WERI-Rb-1 (cell line): Measurements from ENCODE around the gene H2AZ2.

Experiments used
- DNase-seq: peaks from one replicate; pipeline ENCODE4 v3.0.0-alpha.2; 2020
- H3K27ac ChIP-seq: fragments of 250-450 bp; sonication (Bioruptor Pico); 2 replicates; pipeline ENCODE4 v1.5.1; 2020; ENCODE audit warnings: mild to moderate bottlenecking, moderate library complexity
- H3K27me3 ChIP-seq: fragments of 250-450 bp; sonication (Bioruptor Pico); 2 replicates; pipeline ENCODE4 v1.5.1; 2021; ENCODE audit warnings: mild to moderate bottlenecking, low read depth, moderate library complexity; ENCODE audit not compliant: insufficient read depth, severe bottlenecking
- H3K36me3 ChIP-seq: fragments of 250-450 bp; sonication (Bioruptor Pico); 2 replicates; pipeline ENCODE4 v1.5.1; 2020; ENCODE audit warnings: mild to moderate bottlenecking, moderate library complexity
- H3K4me3 ChIP-seq: 2 replicates; pipeline ENCODE4 v1.5.1; 2011; ENCODE audit warnings: low read depth, mild to moderate bottlenecking, control low read depth, low read length
- H3K9me3 ChIP-seq: fragments of 250-450 bp; sonication (Bioruptor Pico); 2 replicates; pipeline ENCODE4 v1.5.1; 2021; ENCODE audit warnings: mild to moderate bottlenecking, moderate library complexity; ENCODE audit not compliant: severe bottlenecking
- TF ChIP-seq, protein P1 (sequence below): IDR thresholded peaks from 2 replicates; pipeline ENCODE4 v1.5.1; 2011; ENCODE audit warnings: low read depth, mild to moderate bottlenecking, control low read depth, inconsistent platforms, low read length

The H2AZ2 gene

GRCh38 chr7:44796504-44797328 is 51.2 kb downstream of the H2AZ2 start, which contains the start of gene PPIA:
PPIA (plus strand) TSS chr7:44796681; CDS start chr7:44796725, 44 bp downstream.
- peaks cover 2% of the 10 kb centered on the region for H3K9me3 ChIP-seq
- no peaks in the 10 kb centered on the region for H3K27me3 ChIP-seq
- H3K27ac ChIP-seq, result peak within 1 kb of the TSS; percentile 100
- TF ChIP-seq, protein P1, sequence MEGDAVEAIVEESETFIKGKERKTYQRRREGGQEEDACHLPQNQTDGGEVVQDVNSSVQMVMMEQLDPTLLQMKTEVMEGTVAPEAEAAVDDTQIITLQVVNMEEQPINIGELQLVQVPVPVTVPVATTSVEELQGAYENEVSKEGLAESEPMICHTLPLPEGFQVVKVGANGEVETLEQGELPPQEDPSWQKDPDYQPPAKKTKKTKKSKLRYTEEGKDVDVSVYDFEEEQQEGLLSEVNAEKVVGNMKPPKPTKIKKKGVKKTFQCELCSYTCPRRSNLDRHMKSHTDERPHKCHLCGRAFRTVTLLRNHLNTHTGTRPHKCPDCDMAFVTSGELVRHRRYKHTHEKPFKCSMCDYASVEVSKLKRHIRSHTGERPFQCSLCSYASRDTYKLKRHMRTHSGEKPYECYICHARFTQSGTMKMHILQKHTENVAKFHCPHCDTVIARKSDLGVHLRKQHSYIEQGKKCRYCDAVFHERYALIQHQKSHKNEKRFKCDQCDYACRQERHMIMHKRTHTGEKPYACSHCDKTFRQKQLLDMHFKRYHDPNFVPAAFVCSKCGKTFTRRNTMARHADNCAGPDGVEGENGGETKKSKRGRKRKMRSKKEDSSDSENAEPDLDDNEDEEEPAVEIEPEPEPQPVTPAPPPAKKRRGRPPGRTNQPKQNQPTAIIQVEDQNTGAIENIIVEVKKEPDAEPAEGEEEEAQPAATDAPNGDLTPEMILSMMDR, result no peak
- H3K4me3 ChIP-seq, result peak within 1 kb of the TSS; percentile 89
- peak; percentile 98 for DNase-seq
- H3K36me3 ChIP-seq, result peaks cover 50% of the 10 kb centered on the region

DNA sequence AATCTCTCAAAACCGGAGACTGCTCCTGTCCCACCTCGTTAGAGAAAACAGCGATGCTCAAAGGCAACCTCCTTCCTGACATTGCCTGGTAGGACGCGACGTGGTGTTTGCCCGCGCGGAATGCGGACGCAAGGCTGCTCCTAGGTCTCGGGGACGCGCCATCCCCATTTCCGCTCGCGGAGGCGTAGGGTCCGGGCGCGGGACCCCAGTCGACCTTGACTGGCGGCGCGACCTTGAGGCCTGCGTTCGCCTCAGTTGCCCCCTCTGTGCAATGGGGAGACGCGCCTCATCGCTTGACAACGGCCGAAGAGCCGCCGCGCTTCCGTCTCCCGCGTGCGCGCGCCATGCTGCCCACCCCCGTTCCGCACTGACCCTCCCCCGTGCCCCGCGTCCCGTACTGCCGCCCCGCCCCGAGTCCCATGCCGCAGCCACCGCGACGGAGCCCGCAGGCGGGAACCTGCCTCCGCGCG is 51.8 kb downstream of the H2AZ2 start:
- Histone ChIP-seq H3K36me3 (peaks cover 44% of the 10 kb centered on the region), H3K9me3 (peaks cover 2% of the 10 kb centered on the region), H3K27me3 (no peaks in the 10 kb centered on the region), H3K4me3 (peak overlapping the region; percentile 89), H3K27ac (peak overlapping the region; percentile 100)
- TF ChIP-seq, protein P1, result no peak
- DNase-seq, result no peak

DNA sequence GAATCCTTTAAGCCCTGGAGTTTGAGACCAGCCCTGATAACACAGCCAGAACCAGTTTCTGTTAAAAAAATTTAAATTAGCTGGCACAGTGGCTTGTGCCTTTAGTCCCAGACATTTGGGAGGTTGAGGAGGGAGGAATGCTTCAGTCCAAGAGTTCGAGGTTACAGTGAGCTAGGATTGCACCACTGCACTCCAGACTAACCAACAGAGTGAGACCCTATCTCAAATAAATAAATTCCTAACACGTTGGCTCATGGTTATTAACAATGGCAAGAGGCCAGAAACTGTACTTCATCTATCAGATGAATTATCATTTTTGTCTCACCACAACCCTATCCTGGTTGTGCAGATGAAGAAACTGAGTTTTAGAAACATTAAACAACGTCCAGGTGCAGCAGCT is 53.6 kb downstream of the H2AZ2 start:
- TF ChIP-seq, protein P1, result no peak
- Histone ChIP-seq H3K4me3 (no peak overlapping the region), H3K27ac (no peak overlapping the region), H3K36me3 (peaks cover 26% of the 10 kb centered on the region), H3K9me3 (peaks cover 2% of the 10 kb centered on the region), H3K27me3 (no peaks in the 10 kb centered on the region)
- no peak for DNase-seq

DNA sequence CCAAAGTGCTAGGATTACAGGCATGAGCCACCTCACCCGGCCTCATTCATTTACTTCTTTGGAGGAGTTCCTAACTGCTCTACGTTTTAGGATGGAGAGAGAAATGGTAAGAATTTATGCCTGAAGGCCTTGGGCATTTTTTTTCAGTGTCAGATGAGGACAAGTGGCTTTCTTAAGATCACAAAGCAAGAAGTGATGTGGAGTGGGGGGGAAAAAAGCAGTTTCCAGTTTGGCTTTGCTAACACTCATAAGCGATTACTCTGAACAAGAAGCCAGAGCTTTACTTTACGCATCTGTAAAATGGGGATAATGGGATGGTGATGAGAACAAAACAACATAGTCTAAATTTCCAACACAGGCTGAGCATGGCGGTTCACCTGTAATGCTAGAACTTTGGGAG is 54.0 kb downstream of the H2AZ2 start:
- Histone ChIP-seq H3K4me3 (no peak overlapping the region), H3K27me3 (no peaks in the 10 kb centered on the region), H3K36me3 (peaks cover 22% of the 10 kb centered on the region), H3K27ac (no peak overlapping the region), H3K9me3 (peaks cover 2% of the 10 kb centered on the region)
- TF ChIP-seq, protein P1, result no peak
- DNase-seq, result no peak

DNA sequence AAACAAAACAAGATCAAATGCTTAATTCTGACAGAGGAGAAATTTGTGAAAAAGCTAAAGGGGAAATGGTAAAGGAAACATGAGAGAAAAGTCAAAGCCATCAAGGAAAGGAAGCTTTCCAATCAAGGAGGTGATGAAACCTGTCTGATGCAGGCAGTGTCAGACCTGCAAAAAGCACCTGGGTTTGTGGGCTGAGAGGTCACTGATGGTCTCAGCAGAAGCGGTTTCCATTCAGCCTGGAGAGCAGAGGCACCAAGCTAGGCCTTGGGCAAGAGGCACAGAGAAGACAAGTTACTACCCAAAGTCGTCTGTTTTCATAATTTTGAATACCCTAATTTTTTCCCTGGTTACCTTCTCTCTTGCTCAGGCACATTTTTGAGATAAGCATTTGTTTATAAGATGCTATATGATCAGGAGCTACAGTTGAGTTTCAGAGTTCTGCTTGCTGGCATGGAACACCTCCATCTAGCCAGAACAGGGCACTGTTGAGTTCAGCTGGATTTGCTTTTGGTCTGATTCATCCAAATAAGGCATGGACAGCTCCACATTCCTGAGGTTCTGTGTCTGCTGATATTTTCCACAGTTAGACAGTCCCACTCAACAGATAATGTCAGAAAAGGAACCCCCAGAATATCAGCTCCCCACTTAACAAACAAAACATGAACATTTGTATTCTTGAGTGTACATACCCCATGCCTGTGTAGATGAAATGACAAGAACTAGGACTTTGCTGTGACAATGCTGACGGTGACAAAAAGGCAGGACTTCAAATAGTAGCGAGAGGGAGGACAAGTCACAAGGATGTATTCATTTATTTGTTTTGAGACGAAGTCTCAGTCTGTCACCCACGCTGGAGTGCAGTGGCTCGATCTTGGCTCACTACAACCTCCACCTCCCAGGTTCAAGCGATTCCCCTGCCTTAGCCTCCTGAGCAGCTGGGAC is 56.3 kb downstream of the H2AZ2 start:
- Histone ChIP-seq H3K27me3 (no peaks in the 10 kb centered on the region), H3K9me3 (no peaks in the 10 kb centered on the region), H3K27ac (no peak overlapping the region), H3K4me3 (no peak overlapping the region), H3K36me3 (peaks cover under 1% of the 10 kb centered on the region)
- no peak for DNase-seq
- TF ChIP-seq, protein P1, result no peak
